GM12878 (cell line): ENCODE data around the gene CHD1L. TPM values are rescaled to one million over a fixed set of nuclear protein-coding genes. Genes with fewer than 3 reads are reported as not detected.

Experiments
- ATAC-seq: fragments of 200-7000 bp; cut with Tn5 transposase; 3 replicates; pipeline ENCODE4 v1.9.1; 2020; ENCODE audit warnings: mild to moderate bottlenecking, moderate library complexity
- BruUV-seq: library from RNA; stranded (reverse); fragments of 400-500 nt; replicated peaks from 2 replicates; lab custom pipeline; 2021; lab: Mats Ljungman, UMichigan
- CTCF ChIA-PET: fragments of 300-600 bp; sonication (Branson Sonifier 250); formaldehyde crosslinking; extraction: SDS; loops from one replicate; lab custom pipeline; 2021; ENCODE audit warnings: inconsistent platforms; lab: Yijun Ruan, JAX
- POLR2A ChIA-PET: fragments of 350-600 bp; formaldehyde crosslinking; extraction: SDS; loops from one replicate; lab custom pipeline; 2021; ENCODE audit warnings: inconsistent platforms; lab: Charles Lee
- RAD21 ChIA-PET: fragments of 300-600 bp; sonication (Branson Sonifier 250); formaldehyde crosslinking; loops from one replicate; lab custom pipeline; 2023; ENCODE audit warnings: antibody characterized with exemption; ENCODE audit not compliant: unreplicated experiment; lab: Charles Lee
- SMC1A ChIA-PET: fragments of 300-600 bp; sonication (Branson Sonifier 250); formaldehyde crosslinking; loops from one replicate; lab custom pipeline; 2023; ENCODE audit not compliant: unreplicated experiment, uncharacterized antibody; lab: Charles Lee
- DNase-seq: peaks from one replicate; pipeline ENCODE4 v3.0.0-alpha.2; 2011; ENCODE audit warnings: low read depth, low spot score
- FAIRE-seq: peaks from 3 replicates; lab custom pipeline; 2011; peaks lifted over from hg19 to GRCh38; lab: Jason Lieb, UNC
- H2AFZ ChIP-seq: 2 replicates; pipeline ENCODE4 v1.6.0; 2011; ENCODE audit warnings: low read depth, low read length, control low read depth; ENCODE audit not compliant: control insufficient read depth
- H3K27ac ChIP-seq: 2 replicates; pipeline ENCODE4 v1.5.1; 2011; ENCODE audit warnings: control low read depth; ENCODE audit not compliant: control insufficient read depth, insufficient read depth
- H3K27me3 ChIP-seq, 2 experiments: replicated peaks in 1 of 2; 2 replicates each; pipeline versions ENCODE4 v1.6.0 to v1.6.1; 2011; ENCODE audit warnings: low read length in 1 of 2; ENCODE audit not compliant: control insufficient read depth in 2 of 2, insufficient read depth in 2 of 2
- H3K36me3 ChIP-seq, 2 experiments: 2 replicates each; pipeline ENCODE4 v1.5.1; 2011; ENCODE audit warnings: low read length in 1 of 2; ENCODE audit not compliant: control insufficient read depth in 2 of 2, insufficient read depth in 2 of 2
- H3K4me1 ChIP-seq: 2 replicates; pipeline ENCODE4 v1.6.1; 2011; ENCODE audit warnings: mild to moderate bottlenecking, low read length, moderate library complexity, mixed read lengths; ENCODE audit not compliant: control insufficient read depth, insufficient read depth
- H3K4me2 ChIP-seq: 2 replicates; pipeline ENCODE4 v1.6.0; 2011; ENCODE audit warnings: control low read depth; ENCODE audit not compliant: control insufficient read depth, insufficient read depth
- H3K4me3 ChIP-seq: fragments of 200-600 bp; sonication (generic); 2 replicates; pipeline ENCODE4 v1.5.1; 2016
- H3K79me2 ChIP-seq: 2 replicates; pipeline ENCODE4 v1.6.0; 2011; ENCODE audit warnings: low read length; ENCODE audit not compliant: control insufficient read depth, insufficient read depth
- H3K9ac ChIP-seq: 2 replicates; pipeline ENCODE4 v1.8.0; 2011; ENCODE audit warnings: low read length, control low read depth, mixed read lengths; ENCODE audit not compliant: control insufficient read depth, insufficient read depth
- H3K9me3 ChIP-seq: replicated peaks from 3 replicates; pipeline ENCODE4 v1.5.1; 2011; ENCODE audit warnings: mild to moderate bottlenecking, low read length; ENCODE audit not compliant: control insufficient read depth, insufficient read depth
- H4K20me1 ChIP-seq: 2 replicates; pipeline ENCODE4 v1.6.0; 2011; ENCODE audit not compliant: control insufficient read depth, insufficient read depth
- EZH2 ChIP-seq: IDR thresholded peaks from 2 replicates; pipeline ENCODE4 v1.6.1; 2012; ENCODE audit warnings: low read depth, mild to moderate bottlenecking, control low read depth, inconsistent platforms, low read length, borderline replicate concordance; ENCODE audit not compliant: control insufficient read depth
- IRF4 ChIP-seq: IDR thresholded peaks from 2 replicates; pipeline ENCODE4 v1.6.1; 2011; ENCODE audit warnings: low read depth, low read length
- NR2F1 ChIP-seq: fragments of 450-650 bp; conservative IDR thresholded peaks from 2 replicates; pipeline ENCODE4 v1.6.1; 2017; ENCODE audit warnings: mild to moderate bottlenecking
- TAF1 ChIP-seq: IDR thresholded peaks from 2 replicates; pipeline ENCODE4 v1.6.1; 2011; ENCODE audit warnings: mild to moderate bottlenecking, low read depth, low read length, borderline replicate concordance
- ZNF384 ChIP-seq: IDR thresholded peaks from 2 replicates; pipeline ENCODE4 v1.6.1; 2012; ENCODE audit warnings: low read depth, mild to moderate bottlenecking, low read length, improper control_type of control experiment, borderline replicate concordance
- WGBS: methylation state at CpG from one replicate; pipeline ENCODE4 v1.1.6; 2016; ENCODE audit warnings: low lambda C conversion rate; ENCODE audit not compliant: insufficient replicate concordance, insufficient coverage; ENCODE audit errors: missing lambda C conversion rate; 5-methylcytosine and 5-hydroxymethylcytosine counted together
- in situ Hi-C: fragments of 300-500 bp; cut with MboI; formaldehyde crosslinking; loops from 9 replicates; pipeline ENCODE4 v1.14.3; 2018; ENCODE audit warnings: mixed read lengths
- intact Hi-C: fragments of 100-400 bp; cut with micrococcal nuclease; formaldehyde crosslinking; loops from one replicate; pipeline ENCODE4 v1.14.2; 2022; ENCODE audit not compliant: unreplicated experiment
- polyA plus RNA-seq, 11 experiments: library from polyadenylated mRNA; depleted of rRNA in 4 of 11; unstranded in 6 of 11; stranded (reverse) in 5 of 11; fragments of >200 nt; fragmentation: Nextera tagmentation in 4 of 11; fragmentation: Illumina TruSeq in 1 of 11; extraction: Ambion mirVana in 4 of 11; extraction: Trizol in 1 of 11; gene quantifications; 1 replicate in 1 of 11; 2 replicates in 10 of 11; pipeline versions ENCODE4 v1.2.1 to v1.2.3, GENCODE V29; 2011 to 2016; ENCODE audit warnings: inconsistent platforms in 2 of 11, missing spikeins in 2 of 11, low read depth in 1 of 11
- total RNA-seq, 4 experiments: library from RNA; depleted of rRNA in 3 of 4; stranded (reverse); fragments of >200 nt in 3 of 4; fragmentation: Illumina TruSeq in 1 of 4; extraction: Trizol in 1 of 4; gene quantifications; 2 replicates each; pipeline versions ENCODE4 v1.2.1 to v1.2.3, GENCODE V29; 2013 to 2021
- TF ChIP-seq, protein P1 (sequence below): IDR thresholded peaks from 2 replicates; pipeline ENCODE4 v1.6.1; 2012; ENCODE audit warnings: improper control_type of control experiment, low read depth, low read length; ENCODE audit not compliant: insufficient replicate concordance
- TF ChIP-seq, protein P2 (sequence below): fragments of 450-650 bp; IDR thresholded peaks from 2 replicates; pipeline ENCODE4 v1.6.1; 2017; ENCODE audit warnings: antibody characterized with exemption, mild to moderate bottlenecking, moderate library complexity
- TF ChIP-seq, protein P3 (sequence below): fragments of 450-650 bp; IDR thresholded peaks from 2 replicates; pipeline ENCODE4 v1.6.1; 2016; ENCODE audit warnings: mild to moderate bottlenecking, moderate library complexity, borderline replicate concordance
- TF ChIP-seq, protein P4 (sequence below): IDR thresholded peaks from 2 replicates; pipeline ENCODE4 v1.6.1; 2012; ENCODE audit warnings: low read depth, low read length, improper control_type of control experiment

CHD1L gene
- total and polyA plus RNA-seq, 10 of the 15 experiments (the other 5 are each of a cell fraction or from before 2014, with no cell fraction given): 21.2 to 54.2 (median 44.5) TPM

DNA sequence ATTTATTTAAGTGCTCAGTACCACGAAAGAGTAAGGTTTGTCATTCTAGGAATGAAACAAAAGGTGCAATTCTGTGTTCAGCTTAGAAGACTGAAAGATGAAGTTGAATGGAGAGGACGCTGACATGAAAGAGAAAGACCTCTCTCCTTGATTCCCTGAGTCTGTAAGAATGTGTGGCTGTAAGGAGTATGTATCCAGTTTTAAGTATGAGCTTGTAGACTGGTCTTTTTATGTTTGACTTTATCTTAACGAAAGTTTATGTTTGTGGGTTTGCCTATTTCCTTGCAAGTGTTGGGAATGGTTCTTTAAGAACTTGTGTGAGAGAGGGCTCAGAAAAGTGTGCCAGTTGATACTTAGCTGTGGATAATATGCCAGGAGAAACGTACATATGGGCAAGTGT lies 1.4 kb downstream of the CHD1L start:
- Histone ChIP-seq H3K4me1 (peaks cover 17% of the 10 kb centered on the region), H3K4me3 (peak overlapping the region; percentile 76), H3K27me3 (no peaks in the 10 kb centered on the region), H3K27ac (peak overlapping the region; percentile 45; the same call in 1 of the 2 replicates), H3K9me3 (no peaks in the 10 kb centered on the region), H3K9ac (peak overlapping the region; percentile 80; the same call in 1 of the 2 replicates), H3K36me3 (no peaks in the 10 kb centered on the region), H2AFZ (peak overlapping the region; percentile 86), H4K20me1 (no peaks in the 10 kb centered on the region), H3K79me2 (peaks cover 59% of the 10 kb centered on the region), H3K4me2 (peak overlapping the region; percentile 75)
- FAIRE-seq (no peak), DNase-seq (no peak), ATAC-seq (no peak)
- ChIA-PET SMC1A (interaction anchor here (1.2 to 2.6 kb wide), 5 partner anchors 13 to 159 kb away, joined by 3 to 12 read pairs (median 4); no protein-coding TSS in a partner anchor), CTCF (interaction anchor here (0.7 to 3.9 kb wide), 8 partner anchors 8 to 73 kb away, joined by 3 to 54 read pairs (median 4); partner anchors contain the start of gene PRKAB2), RAD21 (interaction anchor here (0.8 to 3.1 kb wide), 6 partner anchors 9 to 75 kb away, joined by 4 to 11 read pairs (median 6); partner anchors contain the start of genes FMO5 and PRKAB2), POLR2A (interaction anchor here (1.2 to 1.6 kb wide), 2 partner anchors 75 to 159 kb away, joined by 3 to 4 read pairs; no protein-coding TSS in a partner anchor)
- under 1% methylated on average over 4 of the region's 4 CpGs for WGBS
- BruUV-seq: TSS peak; percentile 63
- in situ Hi-C loops (no loop called here), intact Hi-C loops (loop anchor here (2.0 kb wide), 1 partner anchor 159 kb away; no protein-coding TSS in a partner anchor)
- TF ChIP-seq, protein P1, sequence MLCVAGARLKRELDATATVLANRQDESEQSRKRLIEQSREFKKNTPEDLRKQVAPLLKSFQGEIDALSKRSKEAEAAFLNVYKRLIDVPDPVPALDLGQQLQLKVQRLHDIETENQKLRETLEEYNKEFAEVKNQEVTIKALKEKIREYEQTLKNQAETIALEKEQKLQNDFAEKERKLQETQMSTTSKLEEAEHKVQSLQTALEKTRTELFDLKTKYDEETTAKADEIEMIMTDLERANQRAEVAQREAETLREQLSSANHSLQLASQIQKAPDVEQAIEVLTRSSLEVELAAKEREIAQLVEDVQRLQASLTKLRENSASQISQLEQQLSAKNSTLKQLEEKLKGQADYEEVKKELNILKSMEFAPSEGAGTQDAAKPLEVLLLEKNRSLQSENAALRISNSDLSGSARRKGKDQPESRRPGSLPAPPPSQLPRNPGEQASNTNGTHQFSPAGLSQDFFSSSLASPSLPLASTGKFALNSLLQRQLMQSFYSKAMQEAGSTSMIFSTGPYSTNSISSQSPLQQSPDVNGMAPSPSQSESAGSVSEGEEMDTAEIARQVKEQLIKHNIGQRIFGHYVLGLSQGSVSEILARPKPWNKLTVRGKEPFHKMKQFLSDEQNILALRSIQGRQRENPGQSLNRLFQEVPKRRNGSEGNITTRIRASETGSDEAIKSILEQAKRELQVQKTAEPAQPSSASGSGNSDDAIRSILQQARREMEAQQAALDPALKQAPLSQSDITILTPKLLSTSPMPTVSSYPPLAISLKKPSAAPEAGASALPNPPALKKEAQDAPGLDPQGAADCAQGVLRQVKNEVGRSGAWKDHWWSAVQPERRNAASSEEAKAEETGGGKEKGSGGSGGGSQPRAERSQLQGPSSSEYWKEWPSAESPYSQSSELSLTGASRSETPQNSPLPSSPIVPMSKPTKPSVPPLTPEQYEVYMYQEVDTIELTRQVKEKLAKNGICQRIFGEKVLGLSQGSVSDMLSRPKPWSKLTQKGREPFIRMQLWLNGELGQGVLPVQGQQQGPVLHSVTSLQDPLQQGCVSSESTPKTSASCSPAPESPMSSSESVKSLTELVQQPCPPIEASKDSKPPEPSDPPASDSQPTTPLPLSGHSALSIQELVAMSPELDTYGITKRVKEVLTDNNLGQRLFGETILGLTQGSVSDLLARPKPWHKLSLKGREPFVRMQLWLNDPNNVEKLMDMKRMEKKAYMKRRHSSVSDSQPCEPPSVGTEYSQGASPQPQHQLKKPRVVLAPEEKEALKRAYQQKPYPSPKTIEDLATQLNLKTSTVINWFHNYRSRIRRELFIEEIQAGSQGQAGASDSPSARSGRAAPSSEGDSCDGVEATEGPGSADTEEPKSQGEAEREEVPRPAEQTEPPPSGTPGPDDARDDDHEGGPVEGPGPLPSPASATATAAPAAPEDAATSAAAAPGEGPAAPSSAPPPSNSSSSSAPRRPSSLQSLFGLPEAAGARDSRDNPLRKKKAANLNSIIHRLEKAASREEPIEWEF: no peak
- TF ChIP-seq NR2F1 (no peak), TAF1 (no peak), EZH2 (no peak), ZNF384 (no peak), IRF4 (no peak)
- TF ChIP-seq, protein P2, sequence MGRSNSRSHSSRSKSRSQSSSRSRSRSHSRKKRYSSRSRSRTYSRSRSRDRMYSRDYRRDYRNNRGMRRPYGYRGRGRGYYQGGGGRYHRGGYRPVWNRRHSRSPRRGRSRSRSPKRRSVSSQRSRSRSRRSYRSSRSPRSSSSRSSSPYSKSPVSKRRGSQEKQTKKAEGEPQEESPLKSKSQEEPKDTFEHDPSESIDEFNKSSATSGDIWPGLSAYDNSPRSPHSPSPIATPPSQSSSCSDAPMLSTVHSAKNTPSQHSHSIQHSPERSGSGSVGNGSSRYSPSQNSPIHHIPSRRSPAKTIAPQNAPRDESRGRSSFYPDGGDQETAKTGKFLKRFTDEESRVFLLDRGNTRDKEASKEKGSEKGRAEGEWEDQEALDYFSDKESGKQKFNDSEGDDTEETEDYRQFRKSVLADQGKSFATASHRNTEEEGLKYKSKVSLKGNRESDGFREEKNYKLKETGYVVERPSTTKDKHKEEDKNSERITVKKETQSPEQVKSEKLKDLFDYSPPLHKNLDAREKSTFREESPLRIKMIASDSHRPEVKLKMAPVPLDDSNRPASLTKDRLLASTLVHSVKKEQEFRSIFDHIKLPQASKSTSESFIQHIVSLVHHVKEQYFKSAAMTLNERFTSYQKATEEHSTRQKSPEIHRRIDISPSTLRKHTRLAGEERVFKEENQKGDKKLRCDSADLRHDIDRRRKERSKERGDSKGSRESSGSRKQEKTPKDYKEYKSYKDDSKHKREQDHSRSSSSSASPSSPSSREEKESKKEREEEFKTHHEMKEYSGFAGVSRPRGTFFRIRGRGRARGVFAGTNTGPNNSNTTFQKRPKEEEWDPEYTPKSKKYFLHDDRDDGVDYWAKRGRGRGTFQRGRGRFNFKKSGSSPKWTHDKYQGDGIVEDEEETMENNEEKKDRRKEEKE: no peak
- TF ChIP-seq, protein P3, sequence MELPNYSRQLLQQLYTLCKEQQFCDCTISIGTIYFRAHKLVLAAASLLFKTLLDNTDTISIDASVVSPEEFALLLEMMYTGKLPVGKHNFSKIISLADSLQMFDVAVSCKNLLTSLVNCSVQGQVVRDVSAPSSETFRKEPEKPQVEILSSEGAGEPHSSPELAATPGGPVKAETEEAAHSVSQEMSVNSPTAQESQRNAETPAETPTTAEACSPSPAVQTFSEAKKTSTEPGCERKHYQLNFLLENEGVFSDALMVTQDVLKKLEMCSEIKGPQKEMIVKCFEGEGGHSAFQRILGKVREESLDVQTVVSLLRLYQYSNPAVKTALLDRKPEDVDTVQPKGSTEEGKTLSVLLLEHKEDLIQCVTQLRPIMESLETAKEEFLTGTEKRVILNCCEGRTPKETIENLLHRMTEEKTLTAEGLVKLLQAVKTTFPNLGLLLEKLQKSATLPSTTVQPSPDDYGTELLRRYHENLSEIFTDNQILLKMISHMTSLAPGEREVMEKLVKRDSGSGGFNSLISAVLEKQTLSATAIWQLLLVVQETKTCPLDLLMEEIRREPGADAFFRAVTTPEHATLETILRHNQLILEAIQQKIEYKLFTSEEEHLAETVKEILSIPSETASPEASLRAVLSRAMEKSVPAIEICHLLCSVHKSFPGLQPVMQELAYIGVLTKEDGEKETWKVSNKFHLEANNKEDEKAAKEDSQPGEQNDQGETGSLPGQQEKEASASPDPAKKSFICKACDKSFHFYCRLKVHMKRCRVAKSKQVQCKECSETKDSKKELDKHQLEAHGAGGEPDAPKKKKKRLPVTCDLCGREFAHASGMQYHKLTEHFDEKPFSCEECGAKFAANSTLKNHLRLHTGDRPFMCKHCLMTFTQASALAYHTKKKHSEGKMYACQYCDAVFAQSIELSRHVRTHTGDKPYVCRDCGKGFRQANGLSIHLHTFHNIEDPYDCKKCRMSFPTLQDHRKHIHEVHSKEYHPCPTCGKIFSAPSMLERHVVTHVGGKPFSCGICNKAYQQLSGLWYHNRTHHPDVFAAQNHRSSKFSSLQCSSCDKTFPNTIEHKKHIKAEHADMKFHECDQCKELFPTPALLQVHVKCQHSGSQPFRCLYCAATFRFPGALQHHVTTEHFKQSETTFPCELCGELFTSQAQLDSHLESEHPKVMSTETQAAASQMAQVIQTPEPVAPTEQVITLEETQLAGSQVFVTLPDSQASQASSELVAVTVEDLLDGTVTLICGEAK: no peak
- TF ChIP-seq, protein P4, sequence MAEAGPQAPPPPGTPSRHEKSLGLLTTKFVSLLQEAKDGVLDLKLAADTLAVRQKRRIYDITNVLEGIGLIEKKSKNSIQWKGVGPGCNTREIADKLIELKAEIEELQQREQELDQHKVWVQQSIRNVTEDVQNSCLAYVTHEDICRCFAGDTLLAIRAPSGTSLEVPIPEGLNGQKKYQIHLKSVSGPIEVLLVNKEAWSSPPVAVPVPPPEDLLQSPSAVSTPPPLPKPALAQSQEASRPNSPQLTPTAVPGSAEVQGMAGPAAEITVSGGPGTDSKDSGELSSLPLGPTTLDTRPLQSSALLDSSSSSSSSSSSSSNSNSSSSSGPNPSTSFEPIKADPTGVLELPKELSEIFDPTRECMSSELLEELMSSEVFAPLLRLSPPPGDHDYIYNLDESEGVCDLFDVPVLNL: no peak
